AG04449 (cell line): ENCODE data around the gene TOR1A.

Experiments used
- CTCF ChIA-PET: fragments of 350-600 bp; formaldehyde crosslinking; extraction: SDS; loops from one replicate; lab custom pipeline; 2021; ENCODE audit warnings: antibody characterized with exemption; lab: Yijun Ruan, JAX
- POLR2A ChIA-PET: fragments of 400-600, 350-600 bp; formaldehyde crosslinking; extraction: SDS; loops from one replicate; lab custom pipeline; 2020; ENCODE audit warnings: antibody characterized with exemption, inconsistent platforms; lab: Yijun Ruan, JAX
- DNase-seq: peaks from one replicate; pipeline ENCODE4 v3.0.0-alpha.2; 2010; ENCODE audit warnings: low read depth, low spot score
- H3K4me3 ChIP-seq: 2 replicates; pipeline ENCODE4 v1.5.1; 2011; ENCODE audit warnings: low read depth, mild to moderate bottlenecking, control low read depth, low read length
- TF ChIP-seq, protein P1 (sequence below): IDR thresholded peaks from one replicate; pipeline ENCODE4 v1.5.1; 2011; ENCODE audit warnings: mild to moderate bottlenecking, moderate library complexity, low read length, control low read depth, inconsistent platforms; ENCODE audit not compliant: insufficient read depth; ENCODE audit errors: missing control alignments

Gene TOR1A

GRCh38 chr9:129781131-129781530 is 42.8 kb downstream of the TOR1A start:
- TF ChIP-seq, protein P1, sequence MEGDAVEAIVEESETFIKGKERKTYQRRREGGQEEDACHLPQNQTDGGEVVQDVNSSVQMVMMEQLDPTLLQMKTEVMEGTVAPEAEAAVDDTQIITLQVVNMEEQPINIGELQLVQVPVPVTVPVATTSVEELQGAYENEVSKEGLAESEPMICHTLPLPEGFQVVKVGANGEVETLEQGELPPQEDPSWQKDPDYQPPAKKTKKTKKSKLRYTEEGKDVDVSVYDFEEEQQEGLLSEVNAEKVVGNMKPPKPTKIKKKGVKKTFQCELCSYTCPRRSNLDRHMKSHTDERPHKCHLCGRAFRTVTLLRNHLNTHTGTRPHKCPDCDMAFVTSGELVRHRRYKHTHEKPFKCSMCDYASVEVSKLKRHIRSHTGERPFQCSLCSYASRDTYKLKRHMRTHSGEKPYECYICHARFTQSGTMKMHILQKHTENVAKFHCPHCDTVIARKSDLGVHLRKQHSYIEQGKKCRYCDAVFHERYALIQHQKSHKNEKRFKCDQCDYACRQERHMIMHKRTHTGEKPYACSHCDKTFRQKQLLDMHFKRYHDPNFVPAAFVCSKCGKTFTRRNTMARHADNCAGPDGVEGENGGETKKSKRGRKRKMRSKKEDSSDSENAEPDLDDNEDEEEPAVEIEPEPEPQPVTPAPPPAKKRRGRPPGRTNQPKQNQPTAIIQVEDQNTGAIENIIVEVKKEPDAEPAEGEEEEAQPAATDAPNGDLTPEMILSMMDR: no peak
- no peak for DNase-seq
- no peak overlapping the region for H3K4me3 ChIP-seq
- CTCF ChIA-PET: interaction anchor here (1.0 to 19.2 kb wide), 9 partner anchors 9 to 649 kb away, joined by 4 to 429 read pairs (median 9); partner anchors contain the start of genes ASB6 and PTGES
- POLR2A ChIA-PET: no interaction called here

DNA sequence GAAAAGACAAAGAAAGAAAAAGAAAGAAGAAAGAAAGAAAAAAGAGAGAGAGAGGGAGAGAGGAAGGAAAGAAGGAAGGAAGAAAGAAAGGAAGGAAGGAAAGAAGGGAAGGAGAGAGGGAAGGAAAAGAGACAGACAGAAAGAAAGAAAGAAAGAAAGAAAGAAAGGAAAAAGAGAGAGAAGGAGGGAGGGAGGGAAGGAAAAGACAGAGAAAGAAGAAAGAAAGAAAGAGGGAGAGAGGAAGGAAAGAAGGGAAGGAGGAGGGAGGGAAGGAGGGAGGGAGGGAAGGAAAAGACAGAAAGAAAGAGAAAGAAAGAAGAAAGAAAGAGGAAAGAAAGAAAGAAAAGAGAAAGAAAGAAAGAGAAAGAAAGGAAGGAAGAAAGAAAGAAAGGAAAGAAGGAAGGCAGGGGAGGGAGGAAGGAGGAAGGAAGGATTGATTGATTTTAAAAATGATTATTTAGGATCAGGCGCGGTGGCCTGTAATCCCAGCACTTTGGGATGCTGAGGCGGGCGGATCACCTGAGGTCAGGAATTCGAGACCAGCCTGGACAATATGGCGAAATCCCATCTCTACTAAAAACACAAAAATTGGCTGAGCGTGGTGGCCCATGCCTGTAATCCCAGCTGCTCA is 44.3 kb downstream of the TOR1A start:
- no peak for DNase-seq
- CTCF ChIA-PET: interaction anchor here (0.7 to 19.2 kb wide), 6 partner anchors 28 to 155 kb away, joined by 3 to 429 read pairs (median 146); partner anchors contain the start of genes ASB6 and PTGES
- TF ChIP-seq, protein P1: no peak
- POLR2A ChIA-PET: no interaction called here
- no peak overlapping the region for H3K4me3 ChIP-seq

DNA sequence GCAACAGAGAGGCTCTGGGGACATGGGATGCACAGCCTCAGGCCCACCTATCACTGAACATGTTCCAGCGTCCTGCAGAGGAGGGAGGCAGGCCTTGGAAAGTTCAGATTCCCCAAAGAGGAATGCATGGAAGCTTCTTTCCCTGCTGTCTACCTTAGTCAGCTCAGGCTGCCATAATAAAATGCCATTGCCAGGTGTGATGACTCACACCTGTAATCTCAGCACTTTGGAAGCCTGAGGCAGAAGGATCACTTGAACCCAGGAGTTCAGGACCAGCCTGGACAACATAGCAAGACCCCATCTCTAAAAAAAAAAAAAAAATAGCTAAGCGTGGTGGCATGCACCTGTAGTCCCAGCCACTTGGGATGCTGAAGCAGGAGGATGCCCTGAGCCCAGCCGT is 45.5 kb downstream of the TOR1A start:
- POLR2A ChIA-PET: no interaction called here
- TF ChIP-seq, protein P1: no peak
- H3K4me3 ChIP-seq: no peak overlapping the region
- CTCF ChIA-PET: interaction anchor here (2.2 to 19.2 kb wide), 4 partner anchors 13 to 137 kb away, joined by 8 to 429 read pairs (median 138); partner anchors contain the start of gene ASB6
- DNase-seq: no peak

GRCh38 chr9:129777769-129778130 is 46.2 kb downstream of the TOR1A start:
- no peak overlapping the region for H3K4me3 ChIP-seq
- ChIA-PET POLR2A (interaction anchor here (0.8 to 3.0 kb wide), 6 partner anchors 10 to 75 kb away, joined by 3 to 12 read pairs (median 6); partner anchors contain the start of gene PTGES), CTCF (interaction anchor here (1.0 to 19.2 kb wide), 14 partner anchors 8 to 646 kb away, joined by 3 to 429 read pairs (median 6); partner anchors contain the start of gene ASB6)
- DNase-seq: no peak
- TF ChIP-seq, protein P1: no peak

- TF ChIP-seq, protein P1: no peak
- H3K4me3 ChIP-seq: peak overlapping the region; percentile 36
- POLR2A ChIA-PET: interaction anchor here (0.6 to 3.0 kb wide), 10 partner anchors 11 to 74 kb away, joined by 3 to 12 read pairs (median 4); partner anchors contain the start of gene PTGES
- DNase-seq: peak; percentile 98
- CTCF ChIA-PET: interaction anchor here (1.0 to 19.2 kb wide), 17 partner anchors 9 to 645 kb away, joined by 3 to 429 read pairs (median 5); partner anchors contain the start of gene ASB6
Observed at GRCh38 chr9:129776938-129777768, 46.8 kb downstream of the TOR1A start.
